HG02970 (cell line): Measurements from ENCODE around the gene FOLR1.

Source experiments
- ATAC-seq: cut with Tn5 transposase; IDR thresholded peaks from one replicate; pipeline ENCODE4 v1.9.1; 2021; ENCODE audit warnings: mild to moderate bottlenecking, moderate library complexity, moderate number of reproducible peaks; ENCODE audit not compliant: unreplicated experiment, low FRiP score

Gene FOLR1

DNA sequence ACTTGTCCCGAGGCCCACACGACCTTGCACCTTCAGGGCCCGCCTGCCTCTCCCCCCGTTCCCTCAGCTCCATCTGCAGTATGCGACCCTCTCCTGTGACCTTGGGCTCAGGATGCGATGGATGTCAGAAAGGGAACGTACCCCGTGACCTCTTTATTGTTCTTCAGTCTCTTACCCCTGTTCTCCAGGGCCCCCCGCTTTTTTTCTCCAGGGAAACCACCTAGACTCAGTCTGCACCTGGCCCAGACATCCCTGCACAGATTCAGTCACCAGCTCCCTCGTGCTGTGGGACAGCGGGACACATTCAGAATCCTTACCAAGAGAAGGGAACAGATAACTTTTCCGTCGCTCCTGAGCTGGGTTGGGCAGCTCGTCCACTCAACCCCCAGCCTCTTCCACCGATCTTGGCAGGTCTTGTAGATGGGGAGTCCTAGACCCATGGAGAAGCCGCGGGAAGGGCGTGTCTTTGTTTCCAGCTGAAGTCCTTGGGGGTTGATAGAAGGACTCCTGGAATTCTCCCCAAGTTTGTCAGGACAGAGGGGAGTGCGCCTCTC is 53.4 kb downstream of the FOLR1 start:
- no peak for ATAC-seq
